Measurements from ENCODE around the gene TAF15. TPM values are rescaled to one million over a fixed set of nuclear protein-coding genes. Genes with fewer than 3 reads are reported as not detected.

The TAF15 gene
- total and polyA plus RNA-seq, 4 experiments from 2014 or later = 11.2 to 242 (median 131) TPM

GRCh38 chr17:35843698-35844097 is 34.4 kb downstream of the TAF15 start:
- ChIA-PET POLR2A (ENCODE audit: partially characterized antibody) (no interaction called here), CTCF (ENCODE audit: partially characterized antibody) (no interaction called here)
- Histone ChIP-seq H3K36me3 (ENCODE audit: insufficient read depth, low read length) (peaks cover 63% of the 10 kb centered on the region), H3K27me3 (ENCODE audit: insufficient read depth, low read length) (no peaks in the 10 kb centered on the region), H3K27ac (ENCODE audit: low read depth, low read length) (no peak overlapping the region), H3K4me1 (ENCODE audit: insufficient read depth, low read length) (no peaks in the 10 kb centered on the region), H3K4me3 (ENCODE audit: low read length in 2 of 2) (no peak overlapping the region), H3K9me3 (ENCODE audit: control insufficient read depth in 1 of 2, low read length in 2 of 2) (no peaks in the 10 kb centered on the region)
- Mint-ChIP-seq H3K4me3 (no peak overlapping the region), H3K36me3 (peaks cover 43 to 71% of the 10 kb centered on the region in 2 donors), H3K27me3 (no peaks in the 10 kb centered on the region), H3K9me3 (no peaks in the 10 kb centered on the region), H3K27ac (peak overlapping the region in 2 of 7 donors; percentile 10 to 52), H3K4me1 (peaks cover 0 to 5% (median 2%) of the 10 kb centered on the region in 4 donors)
- DNase-seq = no peak
- intact Hi-C loops (cut with micrococcal nuclease) = no loop called here

DNA sequence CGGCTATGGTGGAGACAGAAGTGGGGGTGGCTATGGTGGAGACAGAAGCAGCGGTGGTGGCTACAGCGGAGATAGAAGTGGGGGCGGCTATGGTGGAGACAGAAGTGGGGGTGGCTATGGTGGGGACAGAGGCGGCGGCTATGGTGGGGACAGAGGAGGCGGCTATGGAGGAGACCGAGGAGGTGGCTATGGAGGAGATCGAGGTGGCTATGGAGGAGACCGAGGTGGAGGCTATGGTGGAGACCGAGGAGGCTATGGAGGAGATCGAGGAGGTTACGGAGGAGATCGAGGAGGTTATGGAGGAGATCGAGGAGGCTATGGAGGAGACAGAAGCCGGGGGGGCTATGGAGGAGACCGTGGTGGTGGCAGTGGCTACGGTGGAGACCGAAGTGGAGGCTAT is 35.3 kb downstream of the TAF15 start:
- intact Hi-C loops (cut with micrococcal nuclease) = no loop called here
- no peaks in the 10 kb centered on the region for H3K9me3 Mint-ChIP-seq
- POLR2A ChIA-PET (ENCODE audit: partially characterized antibody) = no interaction called here

DNA sequence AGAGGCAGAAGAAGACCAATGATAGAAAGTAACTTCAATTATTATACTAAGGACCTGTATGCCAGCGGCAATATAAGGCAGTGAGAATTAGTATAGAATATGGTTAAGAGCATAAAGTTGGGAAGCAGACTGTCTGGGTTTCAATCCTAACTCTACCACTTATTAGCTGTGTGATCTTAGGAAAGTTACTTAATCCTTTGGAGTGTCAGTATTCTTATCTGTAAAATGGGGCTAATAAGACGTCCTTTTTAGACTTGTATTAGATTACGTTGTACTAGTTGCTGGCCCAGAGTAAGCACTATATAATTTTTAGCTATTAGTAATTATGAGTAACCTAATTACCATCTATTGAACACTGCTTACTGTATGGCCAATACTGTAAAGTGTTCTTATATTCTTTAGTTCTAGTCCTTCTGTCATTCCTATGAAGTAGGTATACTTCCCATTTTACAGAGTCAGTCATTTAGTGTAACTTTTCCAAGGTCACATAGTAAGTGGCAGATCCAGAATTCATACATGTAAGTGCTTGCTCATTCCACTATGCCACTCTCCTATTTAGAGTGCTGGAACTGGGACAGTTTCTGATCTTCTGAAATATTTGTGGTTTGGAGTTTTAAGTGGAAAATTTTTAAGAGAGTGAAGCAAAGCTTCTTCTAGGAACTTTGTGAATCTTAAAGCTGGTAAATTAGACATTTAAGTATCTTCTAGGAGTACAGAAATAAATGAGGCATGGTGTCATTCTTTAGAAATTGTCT is 36.9 kb downstream of the TAF15 start:
- no peak for DNase-seq
- Mint-ChIP-seq H3K4me1 (peaks cover 8 to 19% (median 12%) of the 10 kb centered on the region in 4 donors), H3K27me3 (no peaks in the 10 kb centered on the region), H3K27ac (peak overlapping the region in 2 of 7 donors; percentile 8 to 70), H3K9me3 (no peaks in the 10 kb centered on the region), H3K4me3 (no peak overlapping the region), H3K36me3 (peaks cover 45 to 67% of the 10 kb centered on the region in 2 donors)
- no peaks in the 10 kb centered on the region for H3K27me3 ChIP-seq (ENCODE audit: insufficient read depth, low read length)
- POLR2A ChIA-PET (ENCODE audit: partially characterized antibody) = interaction anchor here (0.9 to 2.8 kb wide), 3 partner anchors 15 to 37 kb away, joined by 3 to 7 read pairs (median 3); no protein-coding TSS in a partner anchor
- H3K4me3 ChIP-seq (ENCODE audit: low read length in 2 of 2) = no peak overlapping the region
- intact Hi-C loops (cut with micrococcal nuclease) = no loop called here
- no peak overlapping the region for H3K27ac ChIP-seq (ENCODE audit: low read depth, low read length)
- H3K36me3 ChIP-seq (ENCODE audit: insufficient read depth, low read length) = peaks cover 50% of the 10 kb centered on the region
- CTCF ChIA-PET (ENCODE audit: partially characterized antibody) = interaction anchor here (0.8 to 1.9 kb wide), 6 partner anchors 21 to 233 kb away, joined by 3 to 7 read pairs (median 4); no protein-coding TSS in a partner anchor
- no peaks in the 10 kb centered on the region for H3K9me3 ChIP-seq (ENCODE audit: control insufficient read depth in 1 of 2, low read length in 2 of 2)
- peaks cover 10% of the 10 kb centered on the region for H3K4me1 ChIP-seq (ENCODE audit: insufficient read depth, low read length)

More for the DNA sequence above, 35.3 kb downstream of the TAF15 start:
- no peaks in the 10 kb centered on the region for H3K9me3 ChIP-seq (ENCODE audit: control insufficient read depth in 1 of 2, low read length in 2 of 2)
- H3K27ac ChIP-seq (ENCODE audit: low read depth, low read length) = no peak overlapping the region
- H3K4me1 Mint-ChIP-seq = peaks cover 2 to 11% (median 4%) of the 10 kb centered on the region in 4 donors
- H3K36me3 Mint-ChIP-seq = peaks cover 44 to 72% of the 10 kb centered on the region in 2 donors
- peaks cover 4% of the 10 kb centered on the region for H3K4me1 ChIP-seq (ENCODE audit: insufficient read depth, low read length)
- DNase-seq = no peak
- no peak overlapping the region for H3K4me3 ChIP-seq (ENCODE audit: low read length in 2 of 2)
- H3K4me3 Mint-ChIP-seq = peak overlapping the region in 1 of 8 donors; percentile 59
- CTCF ChIA-PET (ENCODE audit: partially characterized antibody) = no interaction called here
- peaks cover 62% of the 10 kb centered on the region for H3K36me3 ChIP-seq (ENCODE audit: insufficient read depth, low read length)
- no peaks in the 10 kb centered on the region for H3K27me3 Mint-ChIP-seq
- H3K27me3 ChIP-seq (ENCODE audit: insufficient read depth, low read length) = no peaks in the 10 kb centered on the region
- peak overlapping the region in 1 of 7 donors; percentile 60 for H3K27ac Mint-ChIP-seq

DNA sequence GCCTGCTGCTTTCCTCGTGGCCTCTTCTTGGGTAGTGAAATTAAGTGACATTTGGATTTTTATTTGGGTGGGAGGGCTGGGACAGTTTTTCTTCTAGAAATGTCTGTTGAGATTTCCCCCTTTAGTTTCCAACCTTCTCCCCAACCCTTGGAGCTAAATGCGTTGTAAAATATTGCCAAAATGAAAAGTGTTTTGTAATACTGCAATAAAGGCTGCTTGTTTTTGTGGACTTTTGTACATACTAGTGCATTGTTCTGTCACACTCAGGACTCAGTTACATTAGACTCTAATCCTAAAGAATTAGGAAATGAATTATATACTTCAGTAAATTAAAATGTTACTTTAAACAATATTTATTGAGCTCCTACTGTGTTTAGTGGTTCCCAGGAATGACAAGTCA is 37.7 kb downstream of the TAF15 start:
- ChIA-PET POLR2A (ENCODE audit: partially characterized antibody) (interaction anchor here (0.9 to 2.8 kb wide), 3 partner anchors 14 to 37 kb away, joined by 3 to 7 read pairs (median 3); no protein-coding TSS in a partner anchor), CTCF (ENCODE audit: partially characterized antibody) (interaction anchor here (0.8 to 1.9 kb wide), 9 partner anchors 10 to 234 kb away, joined by 3 to 7 read pairs (median 3); no protein-coding TSS in a partner anchor)
- Histone ChIP-seq H3K27me3 (ENCODE audit: insufficient read depth, low read length) (no peaks in the 10 kb centered on the region), H3K27ac (ENCODE audit: low read depth, low read length) (no peak overlapping the region), H3K4me3 (ENCODE audit: low read length in 2 of 2) (no peak overlapping the region), H3K9me3 (ENCODE audit: control insufficient read depth in 1 of 2, low read length in 2 of 2) (no peaks in the 10 kb centered on the region), H3K36me3 (ENCODE audit: insufficient read depth, low read length) (peaks cover 42% of the 10 kb centered on the region), H3K4me1 (ENCODE audit: insufficient read depth, low read length) (peaks cover 10% of the 10 kb centered on the region)
- no peak for DNase-seq
- Mint-ChIP-seq H3K4me3 (no peak overlapping the region), H3K27me3 (no peaks in the 10 kb centered on the region), H3K36me3 (peaks cover 46 to 61% of the 10 kb centered on the region in 2 donors), H3K9me3 (no peaks in the 10 kb centered on the region), H3K27ac (peak overlapping the region in 2 of 7 donors; percentile 44 to 50), H3K4me1 (peaks cover 8 to 19% (median 15%) of the 10 kb centered on the region in 4 donors)
- intact Hi-C loops (cut with micrococcal nuclease) = no loop called here

- Histone ChIP-seq H3K27me3 (ENCODE audit: insufficient read depth, low read length) (no peaks in the 10 kb centered on the region), H3K4me1 (ENCODE audit: insufficient read depth, low read length) (peaks cover 10% of the 10 kb centered on the region), H3K9me3 (ENCODE audit: control insufficient read depth in 1 of 2, low read length in 2 of 2) (no peaks in the 10 kb centered on the region), H3K27ac (ENCODE audit: low read depth, low read length) (no peak overlapping the region), H3K36me3 (ENCODE audit: insufficient read depth, low read length) (peaks cover 34% of the 10 kb centered on the region), H3K4me3 (ENCODE audit: low read length in 2 of 2) (no peak overlapping the region)
- POLR2A ChIA-PET (ENCODE audit: partially characterized antibody) = interaction anchor here (1.3 to 2.8 kb wide), 3 partner anchors 9 to 43 kb away, joined by 3 to 7 read pairs (median 5); no protein-coding TSS in a partner anchor
- CTCF ChIA-PET (ENCODE audit: partially characterized antibody) = interaction anchor here (0.7 to 4.1 kb wide), 15 partner anchors 9 to 298 kb away, joined by 3 to 24 read pairs (median 4); partner anchors contain the start of gene HEATR9
- H3K27me3 Mint-ChIP-seq = no peaks in the 10 kb centered on the region
- peaks cover 0 to 2% (median 0%) of the 10 kb centered on the region in 8 donors for H3K9me3 Mint-ChIP-seq
- no peak for DNase-seq
- peak overlapping the region in 5 of 7 donors; percentile 0 to 56 (median 21) for H3K27ac Mint-ChIP-seq
- H3K4me1 Mint-ChIP-seq = peaks cover 8 to 19% (median 15%) of the 10 kb centered on the region in 4 donors
- H3K36me3 Mint-ChIP-seq = peaks cover 40 to 57% of the 10 kb centered on the region in 2 donors
- no peak overlapping the region for H3K4me3 Mint-ChIP-seq
- intact Hi-C loops (cut with micrococcal nuclease) = no loop called here
Measured at GRCh38 chr17:35847633-35848373, 38.5 kb downstream of the TAF15 start.

GRCh38 chr17:35849469-35850348 is 40.4 kb downstream of the TAF15 start:
- DNase-seq = peak; percentile 56 to 65 (median 59)
- ChIA-PET POLR2A (ENCODE audit: partially characterized antibody) (interaction anchor here (0.8 to 2.1 kb wide), 11 partner anchors 13 to 94 kb away, joined by 3 to 15 read pairs (median 5); partner anchors contain the start of genes LYZL6 and TAF15), CTCF (ENCODE audit: partially characterized antibody) (interaction anchor here (0.7 to 4.1 kb wide), 24 partner anchors 8 to 300 kb away, joined by 3 to 24 read pairs (median 5); partner anchors contain the start of genes CCL5, HEATR9 and TAF15)
- Histone ChIP-seq H3K27ac (ENCODE audit: low read depth, low read length) (no peak overlapping the region), H3K36me3 (ENCODE audit: insufficient read depth, low read length) (peaks cover 18% of the 10 kb centered on the region), H3K4me1 (ENCODE audit: insufficient read depth, low read length) (peaks cover 10% of the 10 kb centered on the region), H3K9me3 (ENCODE audit: control insufficient read depth in 1 of 2, low read length in 2 of 2) (no peaks in the 10 kb centered on the region), H3K4me3 (ENCODE audit: low read length in 2 of 2) (no peak overlapping the region), H3K27me3 (ENCODE audit: insufficient read depth, low read length) (no peaks in the 10 kb centered on the region)
- Mint-ChIP-seq H3K27me3 (no peaks in the 10 kb centered on the region), H3K4me3 (peak overlapping the region in 4 of 8 donors; percentile 27 to 51 (median 43)), H3K9me3 (peaks cover 0 to 2% (median 0%) of the 10 kb centered on the region in 8 donors), H3K36me3 (peaks cover 28 to 44% of the 10 kb centered on the region in 2 donors), H3K27ac (peak overlapping the region; percentile 34 to 79 (median 58)), H3K4me1 (peaks cover 12 to 17% (median 15%) of the 10 kb centered on the region in 4 donors)
- intact Hi-C loops (cut with micrococcal nuclease) = loop anchor here (1.0 kb wide), 2 partner anchors 58 to 98 kb away; no protein-coding TSS in a partner anchor

All from CD4-positive, alpha-beta memory T cell (primary cell).